ENCODE data around the gene CAMK4. TPM values are rescaled to one million over a fixed set of nuclear protein-coding genes. Genes with fewer than 3 reads are reported as not detected.

Gene CAMK4
- total RNA-seq, 1 donor from 2014 or later, result 5.1 TPM

GRCh38 chr5:111486926-111487325 lies 262.7 kb downstream of the CAMK4 start:
- H3K4me3 ChIP-seq (ENCODE audit: low read depth, low read length), result no peak overlapping the region
- no peak for DNase-seq (ENCODE audit: low read depth)
- no peak for TF ChIP-seq CTCF (conservative IDR thresholded peaks at IDR 0.05; ENCODE audit: low read depth, low read length)

GRCh38 chr5:111488353-111488752 lies 264.2 kb downstream of the CAMK4 start:
- no peak for TF ChIP-seq CTCF (conservative IDR thresholded peaks at IDR 0.05; ENCODE audit: low read depth, low read length)
- no peak overlapping the region for H3K4me3 ChIP-seq (ENCODE audit: low read depth, low read length)
- DNase-seq (ENCODE audit: low read depth), result no peak

GRCh38 chr5:111493031-111493430 lies 268.8 kb downstream of the CAMK4 start:
- no peak for DNase-seq (ENCODE audit: low read depth)
- TF ChIP-seq CTCF (conservative IDR thresholded peaks at IDR 0.05; ENCODE audit: low read depth, low read length), result no peak
- no peak overlapping the region for H3K4me3 ChIP-seq (ENCODE audit: low read depth, low read length)

- no peak for DNase-seq (ENCODE audit: low read depth)
- TF ChIP-seq CTCF (conservative IDR thresholded peaks at IDR 0.05; ENCODE audit: low read depth, low read length), result no peak
- H3K4me3 ChIP-seq (ENCODE audit: low read depth, low read length), result no peak overlapping the region
These were observed 270.3 kb downstream of the CAMK4 start for GRCh38 chr5:111494355-111494999.

GRCh38 chr5:111495159-111495558 lies 271.0 kb downstream of the CAMK4 start:
- no peak for TF ChIP-seq CTCF (conservative IDR thresholded peaks at IDR 0.05; ENCODE audit: low read depth, low read length)
- DNase-seq (ENCODE audit: low read depth), result no peak
- no peak overlapping the region for H3K4me3 ChIP-seq (ENCODE audit: low read depth, low read length)

- H3K4me3 ChIP-seq (ENCODE audit: low read depth, low read length), result no peak overlapping the region
- DNase-seq (ENCODE audit: low read depth), result no peak
- TF ChIP-seq CTCF (conservative IDR thresholded peaks at IDR 0.05; ENCODE audit: low read depth, low read length), result no peak
These were observed 274.2 kb downstream of the CAMK4 start for GRCh38 chr5:111498346-111498745.

GRCh38 chr5:111502956-111503355 lies 278.8 kb downstream of the CAMK4 start:
- DNase-seq (ENCODE audit: low read depth), result no peak
- no peak overlapping the region for H3K4me3 ChIP-seq (ENCODE audit: low read depth, low read length)
- TF ChIP-seq CTCF (conservative IDR thresholded peaks at IDR 0.05; ENCODE audit: low read depth, low read length), result no peak
